Hematopoietic multipotent progenitor cell (in vitro differentiated cells): Measurements from ENCODE around the gene GATB. TPM values are rescaled to one million over a fixed set of nuclear protein-coding genes. Genes with fewer than 3 reads are reported as not detected.
"Not testable (repeated sequence)": the region's sequence is repeated elsewhere in the genome, so short reads cannot be mapped to it uniquely, and the experiment has no call there.

Experiments used
- DNase-seq, 3 donors: peaks; one replicate each; pipeline ENCODE4 v3.0.0-alpha.2; 2011 to 2015; ENCODE audit warnings: low read depth in 2 of 3, low spot score in 2 of 3
- total RNA-seq: library from RNA; depleted of rRNA; stranded (reverse); fragments of >200 nt; gene quantifications from one replicate; pipeline ENCODE4 v1.2.3, GENCODE V29; 2012

The GATB gene
- total RNA-seq, 1 donor, result 17.0 TPM

- DNase-seq, result not testable (repeated sequence)
Measured at GRCh38 chr4:151736852-151737251, 24.0 kb downstream of the GATB start.

- DNase-seq, result no peak
Measured at GRCh38 chr4:151736361-151736760, 24.4 kb downstream of the GATB start.

- DNase-seq, result not testable (repeated sequence)
Measured at GRCh38 chr4:151731670-151732069, 29.1 kb downstream of the GATB start.

- DNase-seq, result no peak
Measured at GRCh38 chr4:151729731-151730559, 30.9 kb downstream of the GATB start.

- DNase-seq, result no peak
Measured at GRCh38 chr4:151728679-151729078, 32.1 kb downstream of the GATB start.

- no peak for DNase-seq
Measured at GRCh38 chr4:151728006-151728405, 32.8 kb downstream of the GATB start.

- no peak for DNase-seq
Measured at GRCh38 chr4:151727365-151727764, 33.4 kb downstream of the GATB start.

- DNase-seq, result no peak
Measured at GRCh38 chr4:151725087-151725486, 35.7 kb downstream of the GATB start.

GRCh38 chr4:151721916-151722315 is 38.9 kb downstream of the GATB start:
- no peak for DNase-seq

- DNase-seq, result no peak
Measured at GRCh38 chr4:151721466-151721865, 39.3 kb downstream of the GATB start.

GRCh38 chr4:151719956-151720334 is 40.9 kb downstream of the GATB start:
- DNase-seq, result no peak

- DNase-seq, result no peak
Measured at GRCh38 chr4:151718984-151719955, 41.5 kb downstream of the GATB start.

GRCh38 chr4:151717909-151718628 is 42.7 kb downstream of the GATB start:
- DNase-seq, result no peak

GRCh38 chr4:151717314-151717713 is 43.5 kb downstream of the GATB start:
- DNase-seq, result no peak

GRCh38 chr4:151716324-151716723 is 44.5 kb downstream of the GATB start:
- no peak for DNase-seq

GRCh38 chr4:151715881-151716280 is 44.9 kb downstream of the GATB start:
- no peak for DNase-seq

- no peak for DNase-seq
Measured at GRCh38 chr4:151712777-151713176, 48.0 kb downstream of the GATB start.

GRCh38 chr4:151711646-151712045 is 49.2 kb downstream of the GATB start:
- no peak for DNase-seq

- DNase-seq, result no peak
Measured at GRCh38 chr4:151709587-151709986, 51.2 kb downstream of the GATB start.

- no peak for DNase-seq
Measured at GRCh38 chr4:151709071-151709470, 51.7 kb downstream of the GATB start.

GRCh38 chr4:151708100-151708499 is 52.7 kb downstream of the GATB start:
- no peak for DNase-seq
